ENCODE measurements around the gene AMFR.

AMFR gene

DNA sequence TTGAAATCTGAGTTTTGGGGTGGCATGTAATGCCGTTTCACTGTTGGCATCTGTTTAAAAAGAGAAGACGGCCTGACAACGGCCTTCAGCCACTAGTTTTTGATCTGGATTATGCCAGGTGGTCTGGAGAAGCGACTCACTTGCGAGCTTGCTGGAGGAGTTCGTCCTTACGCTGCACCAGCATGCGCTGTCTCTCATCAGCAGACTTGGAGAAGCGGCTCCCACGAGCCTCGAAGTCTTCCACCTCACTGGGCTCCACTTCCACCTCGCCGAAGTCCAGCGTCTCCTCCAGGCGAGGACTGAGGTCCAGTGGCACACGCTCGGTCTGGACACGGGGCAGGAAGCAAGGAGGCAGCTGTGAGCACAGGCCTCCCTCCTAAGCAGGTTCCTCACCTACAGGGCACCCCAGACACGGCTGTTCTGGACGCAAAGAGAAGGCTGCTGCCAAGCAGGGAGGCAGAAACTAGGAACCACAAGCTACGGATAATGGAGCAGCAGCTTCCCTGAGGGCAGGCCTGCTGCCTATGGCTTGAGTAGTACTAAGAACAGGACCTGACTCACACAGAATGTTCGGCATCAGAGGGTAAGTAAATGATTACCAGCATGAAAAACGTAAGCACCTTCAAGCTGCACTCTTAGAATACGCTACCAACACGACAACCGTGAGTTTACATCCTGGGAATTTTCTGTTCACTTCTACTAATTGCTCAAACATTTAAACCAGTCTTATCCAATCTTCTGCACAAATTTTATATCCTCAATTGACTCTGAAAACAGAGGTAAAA is 61.4 kb downstream of the AMFR start:
- no peak for DNase-seq (ENCODE audit: low read depth in 3 of 3, low spot score in 1 of 3)

DNA sequence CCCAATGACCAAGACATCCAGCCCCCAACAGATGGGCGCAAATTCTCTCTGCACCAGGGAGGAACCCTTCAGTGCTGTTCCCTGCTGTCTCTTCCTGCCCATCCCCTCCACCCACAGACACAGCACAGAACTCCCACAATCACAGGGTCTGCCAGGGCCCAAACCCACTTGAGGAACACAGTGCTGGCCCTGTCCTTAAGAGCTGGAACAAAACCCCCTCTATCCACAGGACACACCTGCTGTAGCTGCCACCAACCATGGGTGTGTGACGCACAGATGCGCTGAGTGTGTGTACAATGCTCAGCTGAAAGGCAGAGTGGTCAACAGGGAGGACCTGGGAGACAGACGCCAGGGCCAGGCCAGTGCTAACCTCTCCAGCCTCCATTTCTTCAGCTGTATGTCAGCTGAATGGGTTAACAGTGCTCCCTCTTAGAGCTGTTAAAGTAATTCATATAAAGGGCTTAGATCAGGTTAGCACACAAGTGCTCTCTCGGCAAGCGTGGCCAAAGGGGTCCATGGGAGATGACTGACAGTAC is 62.1 kb downstream of the AMFR start:
- no peak for DNase-seq (ENCODE audit: low read depth in 3 of 3, low spot score in 1 of 3)

DNA sequence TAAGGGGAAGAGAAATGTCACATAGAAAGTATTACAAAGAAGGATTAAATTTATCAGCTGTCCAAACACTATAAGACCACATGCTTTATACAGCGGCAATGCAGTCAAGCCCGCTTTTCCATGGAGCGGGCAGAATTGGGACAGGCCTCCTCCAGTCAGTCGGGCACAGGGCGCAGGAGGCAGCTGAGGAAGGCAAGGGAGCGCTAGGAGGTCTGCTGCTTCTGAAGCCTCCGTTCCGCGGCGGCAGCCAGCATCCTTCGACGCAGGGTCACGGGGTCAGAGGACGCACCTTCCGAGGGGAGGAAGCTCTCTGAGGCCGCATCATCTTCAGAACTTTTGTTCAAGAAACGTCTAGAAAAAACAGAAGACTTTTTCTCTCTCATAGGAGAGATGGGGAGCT is 62.6 kb downstream of the AMFR start:
- DNase-seq (ENCODE audit: low read depth in 3 of 3, low spot score in 1 of 3) = no peak

DNA sequence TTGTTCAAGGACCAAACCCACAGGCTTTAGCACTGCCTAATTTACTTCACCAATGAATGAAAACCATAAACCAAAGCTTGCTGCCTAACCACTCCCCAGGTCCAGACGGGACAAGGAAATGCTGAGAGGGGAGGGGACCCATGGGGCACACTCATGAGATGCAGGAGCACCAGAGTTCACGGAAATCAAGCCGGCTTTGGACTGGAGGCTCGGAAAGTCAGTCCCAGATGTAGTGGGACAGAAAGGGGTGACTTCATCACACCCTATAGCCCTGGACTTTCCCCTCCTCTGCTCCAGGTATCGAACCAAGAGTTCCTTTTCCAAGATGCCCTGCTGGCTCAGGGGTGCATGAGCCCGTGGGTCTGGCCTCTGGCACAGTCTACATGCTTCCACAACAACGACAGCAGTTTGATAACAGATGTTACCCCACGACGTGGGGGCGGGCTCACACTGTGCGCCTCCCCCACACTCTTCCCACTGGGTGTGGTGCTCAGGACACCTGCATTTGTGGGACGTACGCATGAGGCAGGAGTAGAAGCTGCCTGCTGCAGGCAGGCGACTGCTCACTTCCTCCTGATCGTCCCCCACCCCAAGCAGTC is 63.2 kb downstream of the AMFR start:
- no peak for DNase-seq (ENCODE audit: low read depth in 3 of 3, low spot score in 1 of 3)

DNA sequence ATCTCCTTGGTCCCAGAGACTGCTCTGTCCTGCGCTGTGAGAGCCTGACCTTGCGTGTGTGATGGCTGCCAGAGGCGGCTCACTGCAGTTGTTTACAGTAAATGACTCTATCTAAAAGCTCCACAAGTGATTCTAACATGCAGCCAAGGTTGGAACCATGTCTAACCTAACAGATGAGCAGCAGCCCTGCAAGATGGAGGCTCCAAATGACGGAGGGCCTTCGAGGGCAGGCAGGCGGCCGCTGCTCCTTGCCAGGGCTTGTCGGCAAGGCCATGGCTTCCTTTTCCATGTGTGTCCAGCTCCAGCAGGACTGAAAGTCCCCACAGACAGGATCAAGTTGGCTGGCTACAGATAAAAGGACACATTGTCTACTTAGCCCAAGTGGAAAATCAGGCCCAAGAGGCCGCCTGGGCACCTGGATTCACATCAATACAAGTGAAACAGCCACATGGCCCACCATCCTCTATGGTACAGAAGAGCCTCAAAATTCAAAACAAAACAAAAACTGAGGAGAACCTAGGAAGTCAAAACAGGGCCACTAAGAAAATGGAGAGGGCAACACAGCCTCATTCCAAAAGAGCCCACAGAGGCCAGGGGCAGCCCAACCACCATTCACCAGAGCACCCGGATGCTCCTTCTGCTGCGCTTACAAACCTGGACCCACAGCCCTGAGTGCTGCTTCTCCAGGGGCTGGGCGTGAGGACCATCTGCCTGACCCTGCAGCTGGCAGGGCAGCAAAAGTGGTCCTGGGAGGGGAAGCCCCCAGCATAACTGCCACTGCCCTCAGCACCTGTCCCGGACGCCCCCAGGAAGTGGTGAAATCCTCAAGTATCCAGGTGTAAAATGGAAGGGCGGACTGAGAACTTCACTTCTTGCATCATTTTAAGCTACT is 65.0 kb downstream of the AMFR start:
- DNase-seq (ENCODE audit: low read depth in 3 of 3, low spot score in 1 of 3) = no peak

DNA sequence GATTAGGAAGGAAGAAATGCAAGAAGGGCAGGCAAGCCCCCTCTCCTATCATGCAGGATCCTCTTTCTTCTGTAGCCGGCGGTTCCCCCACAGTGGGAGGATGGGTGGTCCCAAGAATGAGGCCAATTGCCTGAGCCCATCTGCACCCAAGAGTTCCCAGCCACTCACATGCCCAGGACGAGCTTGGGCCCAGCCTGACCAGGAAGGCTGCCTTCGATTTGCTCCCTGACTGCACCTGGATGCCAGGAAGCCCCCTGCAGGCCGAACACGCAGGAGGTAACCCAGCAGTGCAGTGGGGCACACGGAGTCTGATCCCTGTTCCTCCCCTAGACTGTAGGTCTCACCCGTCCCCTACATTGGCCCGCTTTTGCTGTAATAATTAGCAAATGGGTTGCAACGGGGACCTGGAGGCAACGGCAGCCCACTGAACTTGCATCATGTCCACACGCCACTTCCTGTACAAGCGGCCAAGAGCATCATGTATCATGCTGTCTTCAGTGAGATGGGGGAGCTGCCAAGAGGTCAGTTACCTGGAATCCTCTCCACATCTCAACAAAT is 67.5 kb downstream of the AMFR start:
- no peak for DNase-seq (ENCODE audit: low read depth in 3 of 3, low spot score in 1 of 3)

DNA sequence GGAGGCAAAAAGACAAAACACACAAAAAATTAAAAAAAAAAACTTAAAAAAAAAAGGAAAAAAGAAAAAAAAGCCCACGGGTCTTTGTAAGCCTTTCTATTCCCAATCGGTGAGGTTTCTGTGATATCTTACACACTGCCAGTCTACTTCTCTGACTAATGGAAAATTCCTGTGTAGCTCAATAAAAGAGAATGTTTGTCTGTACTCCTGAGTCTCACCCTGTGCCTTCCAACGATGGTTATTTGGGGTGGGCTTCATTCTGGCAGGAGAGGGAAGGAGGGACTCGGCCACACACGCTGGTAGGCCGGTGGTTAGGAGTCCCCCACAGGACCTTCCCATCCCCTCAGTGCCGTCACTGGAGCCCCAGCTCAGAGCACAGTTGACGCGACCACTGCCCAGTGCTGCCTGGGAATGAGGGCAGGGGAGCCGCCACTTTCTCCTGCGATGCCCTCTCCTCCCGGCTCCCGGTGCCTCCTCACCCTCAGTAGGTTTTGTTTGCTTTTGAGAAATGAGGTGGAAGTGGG is 68.0 kb downstream of the AMFR start:
- DNase-seq (ENCODE audit: low read depth in 3 of 3, low spot score in 1 of 3) = no peak

DNA sequence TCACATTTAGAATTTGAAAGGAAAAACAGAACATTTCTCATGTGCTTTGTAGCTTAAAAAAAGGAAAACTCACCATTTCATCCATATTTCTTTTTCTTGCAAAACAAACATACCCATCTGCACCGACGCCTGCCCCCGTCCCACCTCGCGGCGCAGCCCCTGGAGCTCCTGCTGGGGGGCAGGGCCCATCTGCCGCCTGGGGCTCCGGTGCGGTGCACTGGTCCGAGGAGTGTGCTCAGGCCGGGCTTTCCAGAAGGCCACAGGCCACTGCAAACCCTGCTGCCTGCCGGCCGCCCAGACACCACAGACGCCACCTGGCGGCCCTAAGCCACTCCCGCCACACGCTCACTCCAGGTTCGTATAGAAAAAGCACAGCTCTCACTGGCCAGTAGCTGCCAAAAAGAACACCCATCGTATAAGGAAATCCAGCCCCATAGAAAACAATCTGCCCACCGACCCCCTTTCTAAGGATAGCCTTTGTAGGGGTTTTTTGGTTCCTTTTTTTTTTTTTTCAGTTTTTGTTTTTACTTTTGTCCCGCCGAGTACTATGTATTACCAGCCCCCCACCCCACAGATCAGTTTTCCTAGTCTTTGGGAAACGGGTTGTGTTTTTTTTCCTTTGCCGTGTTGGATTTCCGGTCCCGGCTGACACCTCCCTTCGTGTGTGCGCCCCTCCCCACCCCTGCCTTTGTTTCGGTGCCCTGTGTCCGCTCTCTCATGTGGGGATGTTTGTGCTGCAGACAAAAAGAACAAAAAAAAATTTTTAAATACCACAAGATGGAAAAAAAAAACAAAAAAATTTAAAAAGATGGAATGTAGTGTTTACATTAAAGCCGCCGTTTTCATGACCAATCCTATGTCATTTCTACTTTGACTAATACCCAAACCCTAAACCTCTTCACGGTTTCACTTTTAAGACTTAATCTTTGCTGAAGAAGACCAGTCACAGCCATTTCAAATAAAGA is 68.8 kb downstream of the AMFR start:
- DNase-seq (ENCODE audit: low read depth in 3 of 3, low spot score in 1 of 3) = peak in 2 of 3 donors; percentile 9 to 31

DNA sequence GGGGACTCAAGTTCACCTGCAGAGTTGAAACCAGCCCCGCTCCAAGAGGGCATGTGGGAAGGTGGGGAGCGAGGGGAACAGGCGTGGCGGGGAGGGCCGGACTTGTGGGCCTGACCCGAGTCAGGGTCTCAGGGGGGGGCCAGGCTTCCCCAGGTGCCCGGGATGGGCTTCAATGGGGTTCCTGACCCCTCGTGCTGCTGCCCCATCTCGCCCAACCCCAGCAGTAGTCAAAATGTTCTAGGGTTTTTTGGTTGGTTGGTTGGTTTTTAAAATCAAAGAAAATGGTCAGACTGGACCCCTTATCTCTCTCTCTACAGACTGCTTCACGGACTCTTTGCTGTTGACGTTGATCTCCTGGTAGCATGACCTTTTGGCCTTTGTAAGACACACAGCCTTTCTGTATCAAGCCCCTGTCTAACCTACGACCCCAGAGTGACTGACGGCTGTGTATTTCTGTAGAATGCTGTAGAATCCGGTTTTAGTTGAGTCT is 69.5 kb downstream of the AMFR start:
- DNase-seq (ENCODE audit: low read depth in 3 of 3, low spot score in 1 of 3) = no peak

DNA sequence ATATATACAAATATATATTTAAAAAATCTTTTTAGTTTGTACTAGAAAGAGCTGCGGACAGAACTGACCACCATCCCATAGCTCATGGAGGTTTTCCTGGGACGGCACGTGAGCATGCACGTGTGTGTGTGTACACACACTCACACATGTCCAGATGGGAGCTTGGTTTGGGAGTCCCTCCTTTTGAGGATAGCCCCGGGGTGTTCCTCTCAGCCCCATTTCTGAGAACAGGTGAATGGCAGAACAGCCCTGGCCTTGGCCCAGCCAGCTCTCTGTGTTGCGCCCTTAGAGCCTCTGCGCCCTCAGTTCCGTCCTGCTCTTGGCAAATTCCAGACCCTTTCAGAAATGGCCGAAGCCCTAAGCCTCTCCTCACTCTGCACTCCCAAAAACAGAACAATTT is 70.1 kb downstream of the AMFR start:
- DNase-seq (ENCODE audit: low read depth in 3 of 3, low spot score in 1 of 3) = no peak

DNA sequence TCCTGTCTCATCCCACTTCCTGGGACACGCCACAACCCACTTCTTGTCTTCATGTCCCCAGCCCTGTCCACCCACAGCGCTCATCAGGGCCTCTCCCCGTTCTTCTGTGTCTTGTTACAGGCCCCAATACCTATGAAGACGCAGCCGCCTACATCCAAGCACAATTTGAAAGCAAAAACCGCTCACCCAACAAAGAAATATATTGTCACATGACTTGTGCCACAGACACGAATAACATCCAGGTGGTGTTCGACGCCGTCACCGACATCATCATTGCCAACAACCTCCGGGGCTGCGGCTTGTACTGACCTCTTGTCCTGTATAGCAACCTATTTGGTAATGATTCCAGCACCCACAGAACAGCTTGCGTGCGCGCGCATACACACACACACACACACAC is 70.6 kb downstream of the AMFR start:
- DNase-seq (ENCODE audit: low read depth in 3 of 3, low spot score in 1 of 3) = no peak

DNA sequence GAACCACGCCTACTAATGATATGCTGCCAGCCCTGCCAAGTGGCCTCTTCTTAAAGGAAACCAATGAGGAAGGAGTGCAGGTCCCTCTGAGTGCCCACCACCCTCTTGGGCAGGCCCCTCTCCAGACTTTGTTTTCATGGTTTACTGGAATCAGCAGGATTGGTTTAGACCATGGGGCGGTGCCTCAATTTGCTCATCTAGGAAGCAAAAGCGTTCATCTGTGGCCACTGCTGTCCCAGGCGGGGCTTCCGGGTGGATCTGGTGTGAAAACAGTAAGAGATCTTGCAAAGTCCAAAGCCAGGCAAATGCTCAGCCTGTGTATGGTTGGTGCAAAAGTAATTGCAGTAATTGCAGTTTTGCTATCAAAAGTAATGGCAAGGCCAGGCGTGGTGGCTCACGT is 71.3 kb downstream of the AMFR start:
- DNase-seq (ENCODE audit: low read depth in 3 of 3, low spot score in 1 of 3) = no peak

DNA sequence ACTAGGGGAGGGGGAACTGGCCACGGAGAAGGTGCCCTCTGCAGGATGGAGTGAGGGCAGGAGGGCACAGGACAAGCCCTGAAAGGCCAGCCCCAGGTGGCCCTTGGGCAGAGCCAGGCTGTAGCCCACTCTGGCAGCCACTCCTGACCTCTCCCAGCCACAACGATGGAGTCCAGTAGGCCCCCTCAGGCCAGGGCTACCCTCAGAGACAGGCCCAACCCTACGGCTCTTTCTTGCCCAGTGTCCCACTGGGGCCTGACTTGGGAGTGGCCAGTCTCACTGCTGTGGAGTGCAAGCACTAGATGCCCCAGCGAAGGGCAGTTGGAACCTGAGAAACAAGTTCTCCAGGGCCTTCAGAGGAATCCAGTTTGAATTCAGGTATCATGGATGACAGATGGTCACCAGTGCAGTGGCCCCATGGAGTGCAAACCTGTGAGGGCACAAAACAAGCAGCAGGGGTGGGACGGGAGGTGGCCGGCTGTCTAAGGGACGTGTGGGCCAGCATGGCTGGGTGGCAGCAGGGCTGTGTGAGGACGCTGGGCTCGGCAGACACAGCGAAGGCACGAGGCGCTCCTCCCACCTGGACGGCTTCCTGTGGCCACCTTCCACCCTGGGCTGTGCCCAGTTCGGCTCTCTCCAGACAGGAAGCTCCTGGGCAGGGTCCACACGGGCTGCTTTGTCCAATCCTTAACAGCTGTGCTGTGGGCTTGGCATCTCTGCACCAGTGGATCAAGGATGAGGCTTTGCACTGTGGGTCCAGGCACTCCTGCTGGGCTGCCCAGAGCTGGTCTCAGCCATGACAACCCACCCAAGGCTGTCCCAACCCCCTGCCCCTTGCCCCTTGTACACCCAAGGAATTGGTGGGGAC is 72.1 kb downstream of the AMFR start:
- DNase-seq (ENCODE audit: low read depth in 3 of 3, low spot score in 1 of 3) = no peak

DNA sequence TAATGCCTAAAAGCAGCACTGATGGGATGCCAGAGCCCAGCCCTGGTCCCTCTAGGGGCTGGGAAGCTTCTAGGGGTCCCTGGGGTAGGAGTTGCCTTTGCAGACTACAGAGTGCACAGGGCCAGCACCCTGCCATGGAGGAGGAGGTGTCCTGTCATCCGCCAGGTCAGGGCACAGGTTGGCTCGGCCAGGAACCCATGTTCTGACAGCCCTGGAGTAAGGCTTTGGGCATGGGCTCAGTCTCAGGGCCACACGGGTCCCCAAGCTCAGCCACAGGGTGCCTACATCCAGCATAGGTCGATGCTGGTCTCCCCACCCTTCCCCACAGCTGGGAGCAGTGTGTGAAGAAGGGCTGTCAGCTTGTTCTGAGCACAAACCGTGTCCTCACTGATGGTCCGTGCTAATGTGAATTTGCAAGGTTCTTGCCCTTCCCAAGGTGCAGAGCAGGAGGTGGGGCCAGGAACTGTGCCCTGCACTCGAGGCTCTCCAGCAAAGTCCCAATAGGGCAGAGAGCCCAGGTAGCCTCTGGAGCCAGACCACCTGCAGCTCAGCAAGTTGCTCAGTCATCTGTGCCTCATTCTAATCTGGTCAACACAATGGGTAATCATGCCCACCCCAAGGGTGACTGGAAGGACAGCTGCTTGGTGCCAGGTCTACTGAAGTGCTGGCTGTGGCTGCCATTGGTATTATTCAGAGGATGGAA is 72.8 kb downstream of the AMFR start:
- DNase-seq (ENCODE audit: low read depth in 3 of 3, low spot score in 1 of 3) = no peak

DNA sequence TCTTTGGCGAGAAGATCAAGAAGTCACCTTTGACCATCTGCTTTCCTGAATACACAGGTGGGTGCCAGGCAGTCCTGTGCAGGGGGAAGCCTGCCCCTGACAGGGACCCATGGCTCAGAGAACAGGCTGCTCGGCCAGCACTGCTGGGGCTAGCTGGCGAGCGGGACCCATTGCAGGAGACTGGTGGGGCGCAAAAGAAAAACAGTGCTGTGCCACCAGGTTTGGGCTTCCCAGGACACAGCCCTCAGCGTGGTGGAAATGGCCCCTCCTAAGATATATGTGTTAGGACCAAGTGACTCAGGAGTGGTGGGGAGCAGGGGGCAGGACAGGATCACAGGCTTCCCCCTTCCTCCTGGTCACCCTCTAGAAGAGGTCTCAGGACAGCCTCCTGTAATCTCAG is 73.9 kb downstream of the AMFR start:
- no peak for DNase-seq (ENCODE audit: low read depth in 3 of 3, low spot score in 1 of 3)

DNA sequence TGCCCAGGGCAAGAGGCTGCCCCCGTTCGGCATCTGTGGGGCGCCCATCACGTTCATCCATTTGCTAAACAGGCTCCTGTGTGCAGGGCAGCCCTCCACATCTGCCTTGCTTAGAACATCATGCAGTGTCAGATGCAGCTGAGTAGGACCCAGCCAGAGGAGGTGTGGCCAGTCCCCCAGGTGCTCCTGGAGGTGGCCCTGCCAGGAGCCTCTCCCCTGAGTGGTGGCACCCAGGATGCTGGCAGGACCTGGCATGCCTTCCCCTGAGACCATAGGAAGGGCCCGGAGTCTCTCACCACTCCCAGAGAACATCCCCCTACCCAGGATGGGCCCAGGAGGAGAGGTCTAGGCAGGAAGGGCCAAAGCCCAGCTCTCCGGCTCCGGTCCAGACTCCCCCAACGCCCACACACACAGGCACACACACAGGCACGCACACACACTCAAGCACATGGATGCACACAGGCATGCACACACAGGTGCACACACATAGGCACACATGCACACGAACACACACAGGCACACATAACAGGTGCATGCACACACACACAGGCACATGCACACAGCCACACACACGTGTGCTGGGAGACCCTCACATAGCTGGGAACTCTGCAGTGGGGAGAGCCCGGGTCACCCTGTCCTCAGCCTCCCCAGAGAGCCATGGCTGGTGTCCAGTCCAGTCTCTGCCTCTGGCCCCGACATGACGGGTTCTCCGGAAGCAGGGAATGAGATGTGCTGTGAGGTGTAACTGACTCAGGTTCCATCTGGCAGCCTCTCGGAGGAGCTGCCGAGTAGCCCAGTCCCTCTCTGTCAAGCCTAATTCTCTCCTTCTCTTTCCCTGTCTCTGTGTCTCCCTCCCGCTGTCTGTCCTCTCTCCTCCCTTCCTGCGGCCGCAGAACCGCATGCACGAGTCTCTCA is 74.6 kb downstream of the AMFR start:
- no peak for DNase-seq (ENCODE audit: low read depth in 3 of 3, low spot score in 1 of 3)

DNA sequence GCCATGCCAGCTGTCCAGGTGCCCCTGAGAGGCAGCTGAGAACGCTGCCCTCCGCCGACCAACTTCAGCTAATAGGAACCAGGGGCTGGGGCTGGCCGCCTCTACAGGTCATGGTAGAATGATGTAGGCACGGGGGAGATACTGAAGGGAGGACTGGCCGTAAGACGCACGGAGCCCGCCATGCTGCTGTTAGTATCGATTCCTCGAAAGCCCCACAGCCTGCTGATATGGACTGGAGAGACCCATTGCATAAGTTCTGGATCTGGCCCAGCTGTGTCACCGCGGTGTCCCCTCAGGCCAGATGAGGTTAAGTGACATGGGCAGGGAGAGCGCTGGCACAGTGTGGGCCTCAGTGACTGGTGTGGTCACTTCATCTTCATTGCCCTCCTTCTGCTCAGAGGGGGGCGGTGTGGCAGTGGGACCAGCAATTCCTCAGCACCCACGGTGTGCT is 75.6 kb downstream of the AMFR start:
- no peak for DNase-seq (ENCODE audit: low read depth in 3 of 3, low spot score in 1 of 3)
